Peyer's patch (tissue), 4 donors: ENCODE data around the gene WFDC10B.

Source experiments
- POLR2A ChIP-seq, 2 donors: fragments of 450-650 bp; IDR thresholded peaks; one replicate each; pipeline ENCODE4 v1.5.1; 2017; ENCODE audit warnings: antibody characterized with exemption in 2 of 2, mild to moderate bottlenecking in 2 of 2, moderate library complexity in 2 of 2
- TF ChIP-seq, protein P1 (sequence below), 6 experiments: fragments of 450-650 bp in 4 of 6; fragments of 200-600 bp in 2 of 6; sonication (generic) in 1 of 6; IDR thresholded peaks; one replicate each; pipeline ENCODE4 v1.5.1; 2017 to 2019; ENCODE audit warnings: antibody characterized with exemption in 6 of 6, mild to moderate bottlenecking in 3 of 6, moderate library complexity in 1 of 6

- TF ChIP-seq, protein P1, sequence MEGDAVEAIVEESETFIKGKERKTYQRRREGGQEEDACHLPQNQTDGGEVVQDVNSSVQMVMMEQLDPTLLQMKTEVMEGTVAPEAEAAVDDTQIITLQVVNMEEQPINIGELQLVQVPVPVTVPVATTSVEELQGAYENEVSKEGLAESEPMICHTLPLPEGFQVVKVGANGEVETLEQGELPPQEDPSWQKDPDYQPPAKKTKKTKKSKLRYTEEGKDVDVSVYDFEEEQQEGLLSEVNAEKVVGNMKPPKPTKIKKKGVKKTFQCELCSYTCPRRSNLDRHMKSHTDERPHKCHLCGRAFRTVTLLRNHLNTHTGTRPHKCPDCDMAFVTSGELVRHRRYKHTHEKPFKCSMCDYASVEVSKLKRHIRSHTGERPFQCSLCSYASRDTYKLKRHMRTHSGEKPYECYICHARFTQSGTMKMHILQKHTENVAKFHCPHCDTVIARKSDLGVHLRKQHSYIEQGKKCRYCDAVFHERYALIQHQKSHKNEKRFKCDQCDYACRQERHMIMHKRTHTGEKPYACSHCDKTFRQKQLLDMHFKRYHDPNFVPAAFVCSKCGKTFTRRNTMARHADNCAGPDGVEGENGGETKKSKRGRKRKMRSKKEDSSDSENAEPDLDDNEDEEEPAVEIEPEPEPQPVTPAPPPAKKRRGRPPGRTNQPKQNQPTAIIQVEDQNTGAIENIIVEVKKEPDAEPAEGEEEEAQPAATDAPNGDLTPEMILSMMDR (IDR thresholded peaks at IDR 0.05) = no peak
- no peak for TF ChIP-seq POLR2A (IDR thresholded peaks at IDR 0.05)
Measured at GRCh38 chr20:45701104-45701503, 3.7 kb downstream of the WFDC10B start.
